ENCODE data around the gene ELMOD3. TPM values are rescaled to one million over a fixed set of nuclear protein-coding genes. Genes with fewer than 3 reads are reported as not detected.
"Not testable (repeated sequence)": the region's sequence is repeated elsewhere in the genome, so short reads cannot be mapped to it uniquely, and the experiment has no call there.

The ELMOD3 gene
- total and polyA plus RNA-seq, 3 experiments from 2014 or later = 12.2 to 14.4 (median 13.6) TPM

DNA sequence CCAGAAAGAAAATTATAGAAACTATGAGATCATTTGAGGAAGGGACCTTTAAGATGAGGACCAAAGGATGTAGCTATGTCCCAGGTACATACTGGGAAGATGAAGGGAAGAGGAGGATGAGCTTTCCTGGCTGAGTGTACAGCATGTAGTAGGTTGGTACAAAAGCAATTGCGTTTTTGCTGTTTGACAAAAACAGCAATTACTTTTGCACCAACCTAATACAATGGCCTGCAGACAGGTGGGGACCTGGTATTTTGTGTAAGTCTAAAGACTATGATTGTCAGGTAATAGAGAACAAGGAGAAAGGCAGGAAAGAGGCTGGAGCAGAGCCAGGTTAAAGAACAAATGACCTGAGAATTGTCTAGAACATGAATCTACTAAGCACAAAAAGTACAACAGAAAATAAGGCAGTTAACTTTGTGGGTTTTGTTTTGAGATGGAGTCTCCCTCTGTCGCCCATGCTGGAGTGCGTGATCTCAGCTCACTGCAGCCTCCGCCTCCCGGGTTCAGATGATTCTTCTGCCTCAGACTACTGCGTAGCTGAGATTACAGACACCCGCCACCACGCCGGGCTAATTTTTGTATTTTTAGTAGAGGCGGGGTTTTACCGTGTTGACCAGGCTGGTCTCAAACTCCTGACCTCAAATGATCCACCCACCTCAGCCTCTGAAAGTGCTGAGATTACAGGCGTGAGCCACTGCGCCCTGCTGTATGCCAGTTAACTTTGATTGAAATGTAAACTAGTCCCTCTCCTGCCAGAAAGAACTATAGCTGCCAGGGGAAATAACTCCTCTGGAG, 23.5 kb upstream of the ELMOD3 start:
- H3K27ac ChIP-seq (ENCODE audit: low read depth, low read length) = no peak overlapping the region
- Mint-ChIP-seq H3K27ac (peak overlapping the region in 2 of 8 donors; percentile 40 to 46), H3K27me3 (peaks cover 0 to 1% of the 10 kb centered on the region in 2 donors), H3K4me1 (peaks cover 10 to 19% (median 16%) of the 10 kb centered on the region in 3 donors), H3K36me3 (peaks cover 0 to 26% (median 13%) of the 10 kb centered on the region in 3 donors), H3K4me3 (no peak overlapping the region), H3K9me3 (no peaks in the 10 kb centered on the region)
- no peaks in the 10 kb centered on the region for H3K27me3 ChIP-seq (ENCODE audit: insufficient read depth, low read length, poor library complexity, severe bottlenecking)
- POLR2A ChIA-PET = interaction anchor here (1.7 kb wide), 1 partner anchor 23 kb away, joined by 5 read pairs; the partner anchor contains the start of genes ELMOD3 and RETSAT
- H3K4me1 ChIP-seq (ENCODE audit: insufficient read depth, low read length) = peaks cover 4% of the 10 kb centered on the region
- H3K4me3 ChIP-seq (ENCODE audit: low read length) = no peak overlapping the region
- peaks cover 8% of the 10 kb centered on the region for H3K36me3 ChIP-seq (ENCODE audit: insufficient read depth, low read length)
- DNase-seq = no peak
- no peaks in the 10 kb centered on the region for H3K9me3 ChIP-seq (ENCODE audit: low read length)
- CTCF ChIA-PET = interaction anchor here (1.0 kb wide), 1 partner anchor 10 kb away, joined by 3 read pairs; no protein-coding TSS in a partner anchor

DNA sequence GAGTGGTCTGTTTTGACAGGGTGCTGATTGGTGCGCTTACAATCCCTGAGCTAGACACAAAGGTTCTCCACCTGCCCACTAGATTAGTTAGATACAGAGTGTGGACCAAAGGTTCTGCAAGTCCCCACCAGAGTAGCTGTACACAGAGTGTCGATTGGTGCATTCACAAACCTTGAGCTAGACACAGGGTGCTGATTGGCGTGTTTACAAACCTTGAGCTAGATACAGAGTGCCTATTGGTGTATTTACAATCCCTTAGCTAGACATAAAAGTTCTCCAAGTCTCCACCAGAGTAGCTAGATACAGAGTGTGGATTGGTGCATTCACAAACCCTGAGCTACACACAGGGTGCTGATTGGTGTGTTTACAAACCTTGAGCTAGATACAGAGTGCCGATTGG, 20.7 kb upstream of the ELMOD3 start:
- H3K4me1 Mint-ChIP-seq = peaks cover 3 to 15% (median 12%) of the 10 kb centered on the region in 3 donors
- H3K4me3 ChIP-seq (ENCODE audit: low read length); H3K4me3 Mint-ChIP-seq; H3K27ac ChIP-seq (ENCODE audit: low read depth, low read length); H3K36me3 Mint-ChIP-seq; H3K9me3 Mint-ChIP-seq; H3K27me3 Mint-ChIP-seq; POLR2A ChIA-PET; H3K27ac Mint-ChIP-seq; H3K4me1 ChIP-seq (ENCODE audit: insufficient read depth, low read length); CTCF ChIA-PET; H3K9me3 ChIP-seq (ENCODE audit: low read length); H3K36me3 ChIP-seq (ENCODE audit: insufficient read depth, low read length); H3K27me3 ChIP-seq (ENCODE audit: insufficient read depth, low read length, poor library complexity, severe bottlenecking); DNase-seq: not testable (repeated sequence)

DNA sequence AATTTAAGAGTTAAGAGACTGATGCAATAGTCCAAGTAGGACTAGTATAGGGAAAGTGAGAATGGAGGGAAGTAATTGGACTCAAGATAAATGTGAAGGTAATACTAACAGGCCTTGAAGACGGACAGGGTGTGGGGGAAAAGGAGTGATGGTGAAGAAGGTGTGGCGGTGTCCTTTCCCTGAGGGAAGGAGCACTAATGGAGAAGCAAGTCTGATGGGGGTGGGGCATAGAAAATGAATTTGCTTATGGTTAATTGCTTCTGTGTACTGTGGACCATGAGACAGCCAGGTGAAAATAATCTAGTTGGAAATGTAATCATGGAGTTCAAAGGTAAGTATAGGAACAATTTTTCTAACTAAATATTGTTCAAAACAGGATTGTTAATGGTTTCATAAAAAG, 19.6 kb upstream of the ELMOD3 start:
- Mint-ChIP-seq H3K9me3 (no peaks in the 10 kb centered on the region), H3K27me3 (peaks cover 0 to 1% of the 10 kb centered on the region in 2 donors), H3K36me3 (peaks cover 0 to 5% (median 0%) of the 10 kb centered on the region in 3 donors), H3K4me3 (no peak overlapping the region), H3K27ac (peak overlapping the region in 2 of 8 donors; percentile 8 to 64), H3K4me1 (peaks cover 0 to 8% (median 7%) of the 10 kb centered on the region in 3 donors)
- no peak overlapping the region for H3K4me3 ChIP-seq (ENCODE audit: low read length)
- ChIA-PET CTCF (no interaction called here), POLR2A (no interaction called here)
- no peaks in the 10 kb centered on the region for H3K9me3 ChIP-seq (ENCODE audit: low read length)
- H3K36me3 ChIP-seq (ENCODE audit: insufficient read depth, low read length) = no peaks in the 10 kb centered on the region
- H3K4me1 ChIP-seq (ENCODE audit: insufficient read depth, low read length) = no peaks in the 10 kb centered on the region
- H3K27me3 ChIP-seq (ENCODE audit: insufficient read depth, low read length, poor library complexity, severe bottlenecking) = no peaks in the 10 kb centered on the region
- no peak for DNase-seq
- no peak overlapping the region for H3K27ac ChIP-seq (ENCODE audit: low read depth, low read length)

DNA sequence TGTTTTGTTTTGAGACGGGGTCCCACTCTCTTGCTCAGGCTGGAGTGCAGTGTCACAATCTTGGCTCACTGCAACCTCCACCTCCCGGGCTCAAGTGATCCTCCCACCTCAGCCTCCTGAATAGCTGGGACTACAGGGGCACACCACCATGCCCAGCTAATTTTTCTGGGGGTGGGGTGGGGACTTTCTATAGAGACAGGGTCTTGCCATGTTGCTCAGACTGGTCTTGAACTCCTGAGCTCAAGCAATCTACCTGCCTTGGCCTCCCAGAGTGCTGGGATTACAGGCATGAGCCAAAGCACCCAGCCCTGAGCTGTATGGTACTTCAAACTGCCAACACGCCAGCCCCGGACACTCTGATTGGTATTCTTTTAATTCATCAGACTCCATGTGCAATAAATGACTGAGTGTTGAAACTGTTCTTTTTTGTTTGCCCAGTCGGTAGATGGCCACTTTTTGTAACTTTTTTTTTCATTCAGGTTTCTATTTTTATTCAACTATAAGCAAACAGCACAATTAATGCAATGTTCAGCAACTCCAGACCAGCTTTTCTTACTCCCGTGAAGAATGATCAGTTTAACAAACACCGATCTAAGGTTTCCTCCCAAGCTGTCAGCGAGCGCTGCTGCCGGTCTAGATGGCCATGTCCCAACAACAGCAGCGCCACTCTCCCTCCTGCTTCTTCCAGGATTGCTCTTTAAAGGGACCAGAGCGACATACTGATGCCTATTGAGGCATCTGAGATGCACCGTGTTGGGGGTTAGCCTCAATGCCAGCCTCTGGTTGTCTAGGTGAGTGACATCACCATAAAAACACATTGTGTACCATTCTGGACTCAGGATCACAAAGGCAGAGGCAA, 14.3 kb upstream of the ELMOD3 start:
- no peak overlapping the region for H3K4me3 ChIP-seq (ENCODE audit: low read length)
- no peaks in the 10 kb centered on the region for H3K27me3 ChIP-seq (ENCODE audit: insufficient read depth, low read length, poor library complexity, severe bottlenecking)
- no peaks in the 10 kb centered on the region for H3K36me3 ChIP-seq (ENCODE audit: insufficient read depth, low read length)
- Mint-ChIP-seq H3K36me3 (peaks cover 5 to 39% (median 14%) of the 10 kb centered on the region in 3 donors), H3K4me3 (no peak overlapping the region), H3K27ac (peak overlapping the region in 1 of 8 donors; percentile 85), H3K9me3 (no peaks in the 10 kb centered on the region), H3K27me3 (no peaks in the 10 kb centered on the region), H3K4me1 (peaks cover 0 to 4% (median 0%) of the 10 kb centered on the region in 3 donors)
- POLR2A ChIA-PET = interaction anchor here (0.6 kb wide), 1 partner anchor 47 kb away, joined by 3 read pairs; no protein-coding TSS in a partner anchor
- no peak overlapping the region for H3K27ac ChIP-seq (ENCODE audit: low read depth, low read length)
- no peak for DNase-seq
- no peaks in the 10 kb centered on the region for H3K4me1 ChIP-seq (ENCODE audit: insufficient read depth, low read length)
- H3K9me3 ChIP-seq (ENCODE audit: low read length) = no peaks in the 10 kb centered on the region
- CTCF ChIA-PET = interaction anchor here (0.9 to 1.1 kb wide), 2 partner anchors 10 to 17 kb away, joined by 3 to 4 read pairs; no protein-coding TSS in a partner anchor

DNA sequence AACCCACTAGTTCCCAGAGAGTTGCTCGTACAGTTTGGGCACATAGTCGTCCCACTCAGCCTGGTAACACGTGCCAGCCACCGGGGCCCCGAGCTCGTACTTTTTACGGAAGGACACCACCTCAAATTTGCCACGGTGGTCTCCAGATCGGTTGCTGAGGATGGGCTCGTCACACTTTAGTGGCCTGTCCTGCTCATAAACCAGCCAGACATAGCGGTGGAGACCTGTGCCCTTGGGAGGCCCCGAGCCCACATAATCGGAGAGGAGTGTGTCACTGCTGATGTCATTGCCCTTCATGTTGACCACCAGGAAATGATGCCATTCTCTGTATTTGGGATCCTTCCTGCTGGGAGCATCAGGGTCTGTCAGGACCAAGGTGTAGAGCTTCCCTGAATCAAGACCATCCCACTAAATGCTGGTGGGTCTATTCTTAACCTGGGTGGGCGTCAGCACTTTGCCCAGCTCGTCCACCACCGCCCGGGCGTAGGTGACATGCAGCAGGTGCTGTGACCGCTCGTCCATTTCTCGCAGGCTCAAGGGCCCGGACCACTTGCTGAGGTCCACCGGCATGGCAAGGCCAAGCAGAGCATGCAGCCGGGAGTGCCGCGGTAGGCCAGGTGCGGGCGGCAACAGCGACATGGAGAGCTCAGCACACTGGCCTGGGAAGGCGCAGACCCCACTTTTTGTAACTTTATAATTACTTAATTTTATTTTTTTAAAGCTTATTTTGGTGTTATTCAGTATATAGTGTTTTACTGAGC, 13.1 kb upstream of the ELMOD3 start:
- Histone ChIP-seq H3K27ac (ENCODE audit: low read depth, low read length) (no peak overlapping the region), H3K4me3 (ENCODE audit: low read length) (no peak overlapping the region), H3K27me3 (ENCODE audit: insufficient read depth, low read length, poor library complexity, severe bottlenecking) (no peaks in the 10 kb centered on the region), H3K4me1 (ENCODE audit: insufficient read depth, low read length) (no peaks in the 10 kb centered on the region), H3K9me3 (ENCODE audit: low read length) (no peaks in the 10 kb centered on the region), H3K36me3 (ENCODE audit: insufficient read depth, low read length) (peaks cover 5% of the 10 kb centered on the region)
- Mint-ChIP-seq H3K4me1 (peaks cover 0 to 4% (median 0%) of the 10 kb centered on the region in 3 donors), H3K36me3 (peaks cover 5 to 51% (median 16%) of the 10 kb centered on the region in 3 donors), H3K27ac (no peak overlapping the region), H3K9me3 (no peaks in the 10 kb centered on the region), H3K4me3 (no peak overlapping the region), H3K27me3 (no peaks in the 10 kb centered on the region)
- CTCF ChIA-PET = interaction anchor here (0.9 to 1.4 kb wide), 2 partner anchors 10 to 11 kb away, joined by 3 read pairs; no protein-coding TSS in a partner anchor
- DNase-seq = no peak
- POLR2A ChIA-PET = no interaction called here

DNA sequence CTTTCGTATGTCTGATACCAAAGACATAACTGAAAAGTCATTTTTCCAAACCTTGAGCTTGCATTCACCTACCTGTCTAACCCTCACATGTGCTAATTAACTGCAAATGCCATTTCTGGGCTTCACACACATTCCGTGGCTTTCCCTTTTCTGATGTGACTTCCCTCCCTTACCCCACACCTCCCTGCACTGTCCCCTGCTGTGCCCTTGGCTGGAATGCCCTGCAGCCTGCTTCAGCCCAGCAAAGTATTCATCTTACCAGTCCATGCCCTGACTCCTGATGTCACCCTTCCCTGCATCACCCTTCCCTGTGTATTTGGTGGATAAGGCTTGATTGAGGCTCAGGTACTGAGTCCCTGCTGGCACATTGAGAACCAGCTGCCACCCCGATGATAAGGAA, 12.4 kb upstream of the ELMOD3 start:
- no peak overlapping the region for H3K27ac Mint-ChIP-seq
- DNase-seq = no peak
- no peaks in the 10 kb centered on the region for H3K27me3 ChIP-seq (ENCODE audit: insufficient read depth, low read length, poor library complexity, severe bottlenecking)
- H3K4me1 ChIP-seq (ENCODE audit: insufficient read depth, low read length) = no peaks in the 10 kb centered on the region
- H3K36me3 Mint-ChIP-seq = peaks cover 5 to 58% (median 20%) of the 10 kb centered on the region in 3 donors
- no peaks in the 10 kb centered on the region for H3K9me3 Mint-ChIP-seq
- H3K27me3 Mint-ChIP-seq = no peaks in the 10 kb centered on the region
- no peak overlapping the region for H3K4me3 ChIP-seq (ENCODE audit: low read length)
- H3K36me3 ChIP-seq (ENCODE audit: insufficient read depth, low read length) = peaks cover 5% of the 10 kb centered on the region
- no peak overlapping the region for H3K27ac ChIP-seq (ENCODE audit: low read depth, low read length)
- H3K9me3 ChIP-seq (ENCODE audit: low read length) = no peaks in the 10 kb centered on the region
- CTCF ChIA-PET = interaction anchor here (1.4 kb wide), 1 partner anchor 9 kb away, joined by 3 read pairs; no protein-coding TSS in a partner anchor
- H3K4me3 Mint-ChIP-seq = no peak overlapping the region
- POLR2A ChIA-PET = no interaction called here
- H3K4me1 Mint-ChIP-seq = peaks cover 0 to 4% (median 0%) of the 10 kb centered on the region in 3 donors

DNA sequence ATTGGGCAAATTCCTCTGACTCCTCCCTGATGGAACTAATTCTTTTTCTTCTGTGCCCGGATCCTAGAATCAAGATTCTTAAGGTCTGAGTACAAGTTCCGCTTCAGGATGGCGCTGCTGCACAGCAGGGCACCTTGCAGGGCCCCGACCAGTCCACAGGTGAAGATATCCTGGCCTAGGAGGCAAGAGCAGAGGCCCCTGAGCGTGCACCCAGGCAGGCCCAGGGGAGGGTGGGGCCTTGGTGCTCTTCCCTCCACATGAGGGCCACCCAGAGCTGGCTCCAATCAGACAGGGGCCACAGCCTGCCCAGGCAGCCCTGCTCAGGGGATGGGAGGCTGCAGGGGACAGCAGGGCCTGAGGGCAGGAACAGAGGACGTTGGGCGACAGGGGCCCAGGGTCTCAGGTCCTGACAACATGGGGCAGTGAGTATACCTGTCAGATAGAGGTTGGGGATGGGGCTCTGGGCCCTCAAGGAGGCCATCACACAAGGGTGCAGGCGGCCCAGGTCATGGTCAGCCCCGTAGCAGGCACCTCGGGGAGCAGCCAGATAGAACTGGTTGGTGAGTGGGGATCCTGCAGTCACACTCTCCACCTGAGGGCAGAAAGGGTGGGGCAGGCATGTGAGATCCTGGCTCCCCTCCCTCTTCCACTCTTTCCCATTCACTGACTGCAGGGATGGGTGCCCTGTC, 11.2 kb upstream of the ELMOD3 start:
- POLR2A ChIA-PET; DNase-seq; H3K27me3 Mint-ChIP-seq; H3K36me3 ChIP-seq (ENCODE audit: insufficient read depth, low read length); H3K4me3 Mint-ChIP-seq; H3K27ac ChIP-seq (ENCODE audit: low read depth, low read length); H3K4me3 ChIP-seq (ENCODE audit: low read length); CTCF ChIA-PET; H3K27me3 ChIP-seq (ENCODE audit: insufficient read depth, low read length, poor library complexity, severe bottlenecking); H3K4me1 Mint-ChIP-seq; H3K9me3 Mint-ChIP-seq; H3K9me3 ChIP-seq (ENCODE audit: low read length); H3K4me1 ChIP-seq (ENCODE audit: insufficient read depth, low read length): not testable (repeated sequence)
- peaks cover 11 to 66% (median 26%) of the 10 kb centered on the region in 3 donors for H3K36me3 Mint-ChIP-seq
- peak overlapping the region in 2 of 8 donors; percentile 11 to 70 for H3K27ac Mint-ChIP-seq

Data from CD8-positive, alpha-beta memory T cell (primary cell).